Measurements from ENCODE around the gene TVP23C. TPM values are rescaled to one million over a fixed set of nuclear protein-coding genes. Genes with fewer than 3 reads are reported as not detected.
"Not testable (repeated sequence)": the region's sequence is repeated elsewhere in the genome, so short reads cannot be mapped to it uniquely, and the experiment has no call there.

TVP23C gene
- total RNA-seq (1 to 10 TPM; 6.9 to 7.6 TPM), polyA plus RNA-seq (6.3 TPM)

- not testable (repeated sequence) for H3K36me3 Mint-ChIP-seq
- H3K4me1 Mint-ChIP-seq, result peaks cover 11 to 28% (median 24%) of the 10 kb centered on the region in 3 donors
Observed at GRCh38 chr17:15563375-15563857, at the start of gene TVP23C. TSS of gene TVP23C (minus strand) at chr17:15563483. CDS start at chr17:15563448, 35 bp downstream.

GRCh38 chr17:15592960-15593359, 29.7 kb upstream of the TVP23C start:
- DNase-seq; H3K9me3 Mint-ChIP-seq; H3K27ac ChIP-seq (ENCODE audit: low read depth, low read length); H3K36me3 Mint-ChIP-seq; H3K4me3 ChIP-seq (ENCODE audit: low read length); H3K4me1 ChIP-seq (ENCODE audit: insufficient read depth, low read length); H3K9me3 ChIP-seq (ENCODE audit: low read length); H3K27me3 ChIP-seq (ENCODE audit: insufficient read depth, low read length, poor library complexity, severe bottlenecking); H3K36me3 ChIP-seq (ENCODE audit: insufficient read depth, low read length); H3K27me3 Mint-ChIP-seq; CTCF ChIA-PET; POLR2A ChIA-PET: not testable (repeated sequence)
- Mint-ChIP-seq H3K27ac (peak overlapping the region in 1 of 8 donors; percentile 54), H3K4me3 (peak overlapping the region in 1 of 7 donors; percentile 44), H3K4me1 (peaks cover 25 to 38% (median 37%) of the 10 kb centered on the region in 3 donors)

More at GRCh38 chr17:15563375-15563857, at the start of gene TVP23C:
- H3K9me3 Mint-ChIP-seq; H3K27me3 ChIP-seq (ENCODE audit: insufficient read depth, low read length, poor library complexity, severe bottlenecking); CTCF ChIA-PET; H3K4me1 ChIP-seq (ENCODE audit: insufficient read depth, low read length); POLR2A ChIA-PET; H3K9me3 ChIP-seq (ENCODE audit: low read length); H3K27me3 Mint-ChIP-seq; H3K27ac ChIP-seq (ENCODE audit: low read depth, low read length); H3K36me3 ChIP-seq (ENCODE audit: insufficient read depth, low read length): not testable (repeated sequence)
- H3K4me3 ChIP-seq (ENCODE audit: low read length), result peak within 1 kb of the TSS; percentile 41
- peak; percentile 57 to 83 (median 73) for DNase-seq
- H3K27ac Mint-ChIP-seq, result peak within 1 kb of the TSS; percentile 73 to 98 (median 92)
- H3K4me3 Mint-ChIP-seq, result peak within 1 kb of the TSS; percentile 90 to 98 (median 94)

GRCh38 chr17:15591986-15592385, 28.7 kb upstream of the TVP23C start:
- H3K27me3 Mint-ChIP-seq; H3K27ac ChIP-seq (ENCODE audit: low read depth, low read length); DNase-seq; H3K36me3 Mint-ChIP-seq; CTCF ChIA-PET; H3K9me3 Mint-ChIP-seq; H3K4me1 ChIP-seq (ENCODE audit: insufficient read depth, low read length); POLR2A ChIA-PET; H3K4me3 ChIP-seq (ENCODE audit: low read length); H3K27me3 ChIP-seq (ENCODE audit: insufficient read depth, low read length, poor library complexity, severe bottlenecking); H3K36me3 ChIP-seq (ENCODE audit: insufficient read depth, low read length); H3K9me3 ChIP-seq (ENCODE audit: low read length): not testable (repeated sequence)
- H3K27ac Mint-ChIP-seq, result peak overlapping the region in 1 of 8 donors; percentile 35
- peaks cover 27 to 43% (median 42%) of the 10 kb centered on the region in 3 donors for H3K4me1 Mint-ChIP-seq
- peak overlapping the region in 2 of 7 donors; percentile 19 to 75 for H3K4me3 Mint-ChIP-seq

- H3K9me3 Mint-ChIP-seq; POLR2A ChIA-PET; H3K27ac ChIP-seq (ENCODE audit: low read depth, low read length); H3K27me3 Mint-ChIP-seq; H3K27me3 ChIP-seq (ENCODE audit: insufficient read depth, low read length, poor library complexity, severe bottlenecking); H3K4me1 ChIP-seq (ENCODE audit: insufficient read depth, low read length); H3K36me3 ChIP-seq (ENCODE audit: insufficient read depth, low read length); DNase-seq; CTCF ChIA-PET; H3K9me3 ChIP-seq (ENCODE audit: low read length); H3K36me3 Mint-ChIP-seq; H3K4me3 ChIP-seq (ENCODE audit: low read length): not testable (repeated sequence)
- peak overlapping the region in 2 of 8 donors; percentile 35 to 86 for H3K27ac Mint-ChIP-seq
- peak overlapping the region in 4 of 7 donors; percentile 19 to 78 (median 63) for H3K4me3 Mint-ChIP-seq
- peaks cover 32 to 50% (median 42%) of the 10 kb centered on the region in 3 donors for H3K4me1 Mint-ChIP-seq
Observed at GRCh38 chr17:15590844-15591243, 27.6 kb upstream of the TVP23C start.

- H3K36me3 ChIP-seq (ENCODE audit: insufficient read depth, low read length); H3K4me3 ChIP-seq (ENCODE audit: low read length); H3K9me3 ChIP-seq (ENCODE audit: low read length); H3K27me3 ChIP-seq (ENCODE audit: insufficient read depth, low read length, poor library complexity, severe bottlenecking); H3K36me3 Mint-ChIP-seq; H3K9me3 Mint-ChIP-seq; H3K4me1 ChIP-seq (ENCODE audit: insufficient read depth, low read length); CTCF ChIA-PET; H3K27me3 Mint-ChIP-seq; POLR2A ChIA-PET; H3K27ac ChIP-seq (ENCODE audit: low read depth, low read length): not testable (repeated sequence)
- peak in 3 of 5 donors; percentile 1 to 50 (median 27) for DNase-seq
- peaks cover 32 to 50% (median 42%) of the 10 kb centered on the region in 3 donors for H3K4me1 Mint-ChIP-seq
- peak overlapping the region in 6 of 8 donors; percentile 49 to 86 (median 66) for H3K27ac Mint-ChIP-seq
- peak overlapping the region; percentile 50 to 86 (median 78) for H3K4me3 Mint-ChIP-seq
Observed at GRCh38 chr17:15589544-15590536, 26.6 kb upstream of the TVP23C start.

- H3K36me3 ChIP-seq (ENCODE audit: insufficient read depth, low read length); H3K27me3 ChIP-seq (ENCODE audit: insufficient read depth, low read length, poor library complexity, severe bottlenecking); H3K4me3 ChIP-seq (ENCODE audit: low read length); H3K27ac ChIP-seq (ENCODE audit: low read depth, low read length); CTCF ChIA-PET; H3K27me3 Mint-ChIP-seq; H3K9me3 Mint-ChIP-seq; H3K9me3 ChIP-seq (ENCODE audit: low read length); H3K36me3 Mint-ChIP-seq; H3K27ac Mint-ChIP-seq; H3K4me3 Mint-ChIP-seq; DNase-seq; POLR2A ChIA-PET; H3K4me1 ChIP-seq (ENCODE audit: insufficient read depth, low read length): not testable (repeated sequence)
- peaks cover 34 to 46% (median 39%) of the 10 kb centered on the region in 3 donors for H3K4me1 Mint-ChIP-seq
Observed at GRCh38 chr17:15588017-15588416, 24.7 kb upstream of the TVP23C start.

- H3K27ac Mint-ChIP-seq; H3K27ac ChIP-seq (ENCODE audit: low read depth, low read length); POLR2A ChIA-PET; CTCF ChIA-PET; H3K36me3 Mint-ChIP-seq; H3K27me3 Mint-ChIP-seq; H3K27me3 ChIP-seq (ENCODE audit: insufficient read depth, low read length, poor library complexity, severe bottlenecking); H3K9me3 Mint-ChIP-seq; H3K4me1 ChIP-seq (ENCODE audit: insufficient read depth, low read length); H3K9me3 ChIP-seq (ENCODE audit: low read length); DNase-seq; H3K36me3 ChIP-seq (ENCODE audit: insufficient read depth, low read length); H3K4me3 Mint-ChIP-seq; H3K4me3 ChIP-seq (ENCODE audit: low read length): not testable (repeated sequence)
- H3K4me1 Mint-ChIP-seq, result peaks cover 8 to 16% (median 11%) of the 10 kb centered on the region in 3 donors
Observed at GRCh38 chr17:15583313-15583712, 20.0 kb upstream of the TVP23C start.

- CTCF ChIA-PET; H3K4me3 Mint-ChIP-seq; H3K27me3 Mint-ChIP-seq; H3K36me3 Mint-ChIP-seq; H3K27ac ChIP-seq (ENCODE audit: low read depth, low read length); H3K27ac Mint-ChIP-seq; H3K36me3 ChIP-seq (ENCODE audit: insufficient read depth, low read length); H3K27me3 ChIP-seq (ENCODE audit: insufficient read depth, low read length, poor library complexity, severe bottlenecking); H3K4me3 ChIP-seq (ENCODE audit: low read length); H3K9me3 Mint-ChIP-seq; H3K4me1 ChIP-seq (ENCODE audit: insufficient read depth, low read length); POLR2A ChIA-PET; H3K4me1 Mint-ChIP-seq; DNase-seq; H3K9me3 ChIP-seq (ENCODE audit: low read length): not testable (repeated sequence)
Observed at GRCh38 chr17:15581462-15581861, 18.2 kb upstream of the TVP23C start.
